Measurements from ENCODE around the gene POM121. TPM values are rescaled to one million over a fixed set of nuclear protein-coding genes. Genes with fewer than 3 reads are reported as not detected.
"Not testable (repeated sequence)": the region's sequence is repeated elsewhere in the genome, so short reads cannot be mapped to it uniquely, and the experiment has no call there.

Gene POM121
- 10 to 100 TPM; 17.8 to 39.4 (median 19.4) TPM for total RNA-seq

GRCh38 chr7:72924733-72925545 is at the start of gene POM121:
TSS of gene POM121 (plus strand) at chr7:72925095. CDS start at chr7:72925122, 27 bp downstream.
- DNase-seq (ENCODE audit: low spot score) (peak; percentile 60), ATAC-seq (ENCODE audit: low FRiP score) (peak; percentile 93)
- no peak for TF ChIP-seq CTCF (IDR thresholded peaks at IDR 0.05)

DNA sequence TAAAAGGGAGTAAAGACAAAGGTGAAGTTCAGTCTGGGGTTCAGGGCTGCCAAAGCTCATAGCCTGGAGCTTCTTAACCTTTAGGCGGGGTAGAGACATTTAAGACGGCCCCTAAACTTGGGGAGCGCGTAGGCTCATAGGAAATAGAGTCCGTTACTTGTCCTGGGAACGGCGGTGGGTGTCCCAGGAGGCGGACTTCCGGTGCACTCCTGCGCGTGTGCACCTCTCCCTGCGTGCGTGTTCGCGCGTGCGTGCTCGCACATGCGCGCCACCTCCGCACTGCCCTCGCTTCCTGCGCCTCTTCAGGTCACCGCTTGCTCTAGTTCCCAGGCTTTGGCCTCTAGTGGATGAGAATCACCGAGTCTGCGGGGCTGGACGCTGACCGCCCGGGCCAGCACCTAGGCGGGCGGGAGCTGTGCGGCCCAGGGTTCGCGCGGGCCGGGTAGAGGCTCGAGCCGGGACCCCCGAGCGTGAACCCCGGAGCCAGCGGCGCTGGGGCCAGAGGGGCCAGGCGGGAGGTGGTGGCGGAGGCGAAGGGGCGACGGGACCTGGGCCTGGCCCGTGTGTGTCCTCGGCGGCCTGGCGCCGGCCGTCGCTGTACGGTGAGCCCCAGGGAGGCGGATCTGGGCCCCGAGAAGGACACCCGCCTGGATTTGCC is 45.7 kb upstream of the POM121 start:
- DNase-seq (ENCODE audit: low spot score): peak; percentile 30
- ATAC-seq (ENCODE audit: low FRiP score): peak; percentile 100

DNA sequence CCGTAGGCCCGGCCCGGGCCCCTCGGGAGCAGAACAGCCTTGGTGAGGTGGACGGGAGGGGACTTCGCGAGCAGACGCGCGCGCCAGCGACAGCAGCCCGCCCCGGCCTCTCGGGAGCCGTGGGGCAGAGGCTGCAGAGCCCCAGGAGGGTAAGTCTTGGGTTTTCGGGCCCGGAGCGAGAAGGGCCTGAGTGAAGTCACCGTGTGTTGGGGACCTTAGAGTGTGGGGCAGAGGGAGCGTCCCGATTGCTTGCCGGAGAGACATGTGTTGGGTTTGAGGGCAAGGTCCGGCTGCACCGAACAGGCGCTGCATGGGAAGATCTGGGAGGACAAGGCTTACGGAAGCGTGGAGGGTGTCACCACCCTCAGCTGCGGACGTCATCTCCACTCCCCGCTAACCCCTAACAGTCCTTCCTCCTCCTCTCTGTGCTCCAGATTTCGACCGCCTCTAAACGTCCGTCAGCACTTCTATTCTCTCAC is 45.1 kb upstream of the POM121 start:
- peak; percentile 30 for DNase-seq (ENCODE audit: low spot score)
- ATAC-seq (ENCODE audit: low FRiP score): not testable (repeated sequence)

DNA sequence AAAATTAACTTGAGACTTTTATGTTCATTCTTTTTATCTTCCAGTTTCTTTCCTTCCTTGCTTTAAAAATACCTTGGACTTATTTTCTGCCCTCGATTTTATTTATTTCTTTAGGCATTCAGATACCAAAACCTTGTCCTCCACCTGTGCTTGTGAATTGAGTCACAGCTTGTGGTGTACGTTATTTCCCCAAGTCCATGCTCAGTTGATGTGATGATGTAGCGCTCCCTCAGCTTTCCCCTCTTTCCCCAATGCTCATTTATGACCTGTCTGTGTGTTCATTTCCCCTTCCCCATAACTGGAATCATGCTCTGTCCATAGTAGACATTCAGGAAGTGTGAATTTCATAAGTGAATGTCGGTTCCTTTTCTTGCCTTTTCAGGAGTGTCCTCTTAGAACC is 33.1 kb upstream of the POM121 start:
- not testable (repeated sequence) for ATAC-seq (ENCODE audit: low FRiP score); DNase-seq (ENCODE audit: low spot score)

GRCh38 chr7:72904740-72905139 is 20.2 kb upstream of the POM121 start:
- not testable (repeated sequence) for ATAC-seq (ENCODE audit: low FRiP score); DNase-seq (ENCODE audit: low spot score)

GRCh38 chr7:72908422-72908821 is 16.5 kb upstream of the POM121 start:
- not testable (repeated sequence) for ATAC-seq (ENCODE audit: low FRiP score); DNase-seq (ENCODE audit: low spot score)

- DNase-seq (ENCODE audit: low spot score); ATAC-seq (ENCODE audit: low FRiP score): not testable (repeated sequence)
These were observed 13.5 kb upstream of the POM121 start for GRCh38 chr7:72911395-72911794.

DNA sequence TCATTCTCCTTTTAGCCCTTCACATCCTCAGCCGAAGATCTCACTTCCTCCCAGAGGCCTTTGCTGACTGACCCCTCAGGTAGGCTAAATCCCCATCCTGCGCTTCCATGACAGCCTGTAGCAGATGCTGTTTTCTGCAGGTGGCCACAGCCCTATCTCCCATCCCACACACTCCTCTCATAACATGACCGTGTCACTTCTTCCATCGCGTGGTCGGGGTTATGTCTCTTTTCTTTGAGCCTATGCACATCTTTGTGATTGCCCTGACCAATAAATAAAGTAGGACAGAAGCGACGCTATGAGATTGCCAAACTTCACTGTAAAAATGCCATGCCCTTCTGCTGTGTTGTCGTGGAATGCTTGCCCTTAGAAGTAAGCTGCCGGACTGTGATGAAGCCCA is 11.1 kb upstream of the POM121 start:
- DNase-seq (ENCODE audit: low spot score); ATAC-seq (ENCODE audit: low FRiP score): not testable (repeated sequence)

- ATAC-seq (ENCODE audit: low FRiP score) (peak; percentile 70), DNase-seq (ENCODE audit: low spot score) (peak; percentile 44)
- TF ChIP-seq CTCF (IDR thresholded peaks at IDR 0.05): peak in 1 of 3 donors; percentile 10
These were observed 10.0 kb upstream of the POM121 start for GRCh38 chr7:72914756-72915525.

DNA sequence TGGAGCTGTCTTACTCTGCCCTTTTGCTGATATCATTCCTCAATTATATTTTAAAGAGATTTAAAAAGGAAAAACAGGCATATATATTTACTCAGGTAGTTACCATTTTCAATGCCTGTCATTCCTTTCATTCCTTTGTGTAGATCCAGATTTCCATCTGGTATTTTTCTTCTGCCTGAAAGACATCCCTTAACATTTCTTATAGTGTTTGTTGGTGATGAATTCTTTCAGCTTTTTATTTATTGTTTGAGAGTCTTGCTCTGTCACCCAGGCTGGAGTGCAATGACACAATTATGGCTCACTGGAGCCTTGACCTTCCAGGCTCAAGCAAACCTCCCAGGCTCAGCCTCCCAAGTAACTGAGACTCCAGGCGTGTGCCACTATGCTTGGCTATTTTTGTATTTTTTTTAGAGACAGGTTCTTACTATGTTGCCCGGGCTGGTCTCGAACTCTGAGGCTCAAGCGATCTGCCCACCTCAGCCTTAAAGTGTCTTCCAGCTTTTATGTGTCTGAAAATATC is 5.6 kb upstream of the POM121 start:
- ATAC-seq (ENCODE audit: low FRiP score) (no peak), DNase-seq (ENCODE audit: low spot score) (no peak)
- no peak for TF ChIP-seq CTCF (IDR thresholded peaks at IDR 0.05)
